Heart left ventricle (tissue), 16 donors: Measurements from ENCODE around the gene DSCAM. TPM values are rescaled to one million over a fixed set of nuclear protein-coding genes. Genes with fewer than 3 reads are reported as not detected.

ENCODE experiments used
- ATAC-seq, 4 donors: fragments of 200-7000 bp; cut with Tn5 transposase; one replicate each; pipeline ENCODE4 v1.9.1; 2020 to 2022; ENCODE audit warnings: moderate library complexity in 4 of 4, mild to moderate bottlenecking in 3 of 4, moderate number of reproducible peaks in 1 of 4
- DNase-seq, 5 donors: peaks; one replicate each; pipeline ENCODE4 v3.0.0-alpha.2; 2020
- H3K27ac ChIP-seq, 12 donors: fragments of 200-600 bp; sonication (generic) in 4 of 12; one replicate each; pipeline versions ENCODE4 v1.5.0 to v1.8.0; 2016 to 2022; ENCODE audit warnings: mild to moderate bottlenecking in 2 of 12
- H3K27me3 ChIP-seq, 9 donors: fragments of 200-600 bp; sonication (generic) in 2 of 9; one replicate each; pipeline versions ENCODE4 v1.5.1 to v1.8.0; 2016 to 2022; ENCODE audit warnings: mild to moderate bottlenecking in 3 of 9
- H3K36me3 ChIP-seq, 9 donors: fragments of 200-600 bp; sonication (generic) in 2 of 9; one replicate each; pipeline versions ENCODE4 v1.5.0 to v1.8.0; 2018 to 2022; ENCODE audit warnings: mild to moderate bottlenecking in 2 of 9
- H3K4me1 ChIP-seq, 12 donors: fragments of 200-600 bp; sonication (generic) in 4 of 12; one replicate each; pipeline versions ENCODE4 v1.5.0 to v1.8.0; 2016 to 2022; ENCODE audit warnings: mild to moderate bottlenecking in 3 of 12
- H3K4me3 ChIP-seq, 12 donors: fragments of 200-600 bp; sonication (generic) in 4 of 12; one replicate each; pipeline versions ENCODE4 v1.5.0 to v1.8.0; 2017 to 2022; ENCODE audit warnings: mild to moderate bottlenecking in 9 of 12, moderate library complexity in 4 of 12
- H3K9me3 ChIP-seq, 12 donors: fragments of 200-600 bp; sonication (generic) in 4 of 12; one replicate each; pipeline versions ENCODE4 v1.5.0 to v1.8.0; 2016 to 2022; ENCODE audit warnings: mild to moderate bottlenecking in 1 of 12
- CTCF ChIP-seq, 12 donors: fragments of 200-600 bp; sonication (generic) in 4 of 12; IDR thresholded peaks; one replicate each; pipeline versions ENCODE4 v1.5.0 to v1.8.0; 2018 to 2022; ENCODE audit warnings: antibody characterized with exemption in 12 of 12, mild to moderate bottlenecking in 5 of 12
- POLR2A ChIP-seq, 2 donors: fragments of 450-650 bp; IDR thresholded peaks; one replicate each; pipeline ENCODE4 v1.6.1; 2017; ENCODE audit warnings: antibody characterized with exemption in 2 of 2, mild to moderate bottlenecking in 2 of 2, moderate library complexity in 2 of 2
- WGBS, 4 donors: extraction: QIAGEN DNeasy Blood & Tissue Kit in 2 of 4; methylation state at CpG; one replicate each; pipeline versions ENCODE4 v1.1.5 to v1.1.7; 2013 to 2018; 5-methylcytosine and 5-hydroxymethylcytosine counted together
- intact Hi-C, 10 donors: fragments of 100-400 bp; cut with DNase I; formaldehyde crosslinking; loops; one replicate each; pipeline versions ENCODE4 v1.11.1 to v1.14.2; 2022
- polyA plus RNA-seq, 2 donors: library from polyadenylated mRNA; stranded (reverse); fragments of 200-250 nt; gene quantifications; one replicate each; pipeline ENCODE4 v1.2.3, GENCODE V29; 2013
- total RNA-seq, 9 donors: library from RNA; depleted of rRNA in 2 of 9; stranded (reverse); fragments of >200 nt in 2 of 9; fragmentation: NEBNext Ultra II Directional in 3 of 9; extraction: Animal tissue kit (Norgen Biotek cat#: 25700) in 3 of 9; gene quantifications; one replicate each; pipeline versions ENCODE4 v1.1.0 to v1.2.4, GENCODE V29; 2016 to 2023
- donor health status: ischemic (EF 13 %, LVEDD 7.1; RV severe dilation, severe dysfunction).
- donor health status: healthy with polysubstance abuse.
- donor health status: DM: no; HTN: yes; CAD: no.
- donor health status: DM: no; HTN: no; CAD: no.
- donor health status: ischemic (EF 25% LVEDD 6.9; RV normal size, moderate dysfunction).
- donor health status: ischemic (EF 25% LVEDD 5.7; RV mildly dilated, moderate dysfunction).
- donor health status: healthy.
- donor health status: DM: yes; HTN: yes; CAD: no.
- donor health status: ischemic (EF 35%, LVEDD 5.7; RV mildly dilated, moderate dysfunction).
- donor health status: nonischemic (EF 11% LVEDD 7.7; RV severe dilation, severe dysfunction).
- donor health status: DM: yes; HTN: yes; CAD: no.
- donor health status: PGD.
- donor health status: ischemic (EF 29% LVEDD 5.4; RV normal size, mild dysfunction).
- donor health status: nonischemic (EF 23%, LVEDD 6.1; RV moderate dilation, normal function).

DSCAM gene
- total and polyA plus RNA-seq, 11 donors: 0.03 TPM; not detected in 10

- no peak for TF ChIP-seq POLR2A (IDR thresholded peaks at IDR 0.05)
- no peak for TF ChIP-seq CTCF (IDR thresholded peaks at IDR 0.05)
- Histone ChIP-seq H3K36me3 (no peaks in the 10 kb centered on the region), H3K4me3 (no peak overlapping the region), H3K27me3 (peaks cover 0 to 4% (median 0%) of the 10 kb centered on the region in 9 donors), H3K27ac (no peak overlapping the region), H3K4me1 (no peaks in the 10 kb centered on the region), H3K9me3 (no peaks in the 10 kb centered on the region)
- no peak for DNase-seq
- WGBS, 4 donors: 66 to 88% (median 86%) methylated on average over 2 to 3 of the region's 3 CpGs
- ATAC-seq: no peak
- intact Hi-C loops: loop anchor here in 8 of 10 donors (5.0 to 10.0 kb wide), 6 partner anchors 247 to 992 kb away; partner anchors contain the start of gene DSCAM (in 2 of the 8)
Measured at GRCh38 chr21:40140675-40141074, 706.3 kb downstream of the DSCAM start.

DNA sequence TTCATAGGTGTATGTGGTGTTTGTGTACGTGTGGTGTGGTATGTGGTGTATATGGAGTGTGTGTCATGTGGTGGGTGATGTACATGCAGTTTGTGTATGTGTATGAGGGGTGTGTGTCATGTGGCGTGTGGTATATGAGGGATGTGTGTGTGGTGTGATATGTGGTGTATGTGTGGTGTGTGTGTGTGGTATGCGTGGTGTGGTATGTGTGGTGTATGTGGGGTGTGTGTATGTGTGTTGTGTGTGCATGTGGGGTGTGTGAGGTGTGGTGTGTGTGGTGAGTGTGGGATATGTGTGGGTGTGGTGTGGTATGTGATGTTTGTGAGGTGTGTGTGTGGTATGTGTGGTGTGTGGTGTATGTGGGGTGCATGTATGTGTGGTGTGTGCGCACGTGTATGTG, 707.3 kb downstream of the DSCAM start:
- no peaks in the 10 kb centered on the region for H3K36me3 ChIP-seq
- no peaks in the 10 kb centered on the region for H3K9me3 ChIP-seq
- no peak overlapping the region for H3K4me3 ChIP-seq
- intact Hi-C loops: loop anchor here in 8 of 10 donors (5.0 to 10.0 kb wide), 6 partner anchors 248 to 993 kb away; partner anchors contain the start of gene DSCAM (in 2 of the 8)
- peaks cover 0 to 4% (median 0%) of the 10 kb centered on the region in 9 donors for H3K27me3 ChIP-seq
- no peaks in the 10 kb centered on the region for H3K4me1 ChIP-seq
- ATAC-seq (no peak), DNase-seq (no peak)
- 70 to 74% (median 71%) methylated on average over 5 of the region's 5 CpGs for WGBS, 4 donors
- no peak for TF ChIP-seq CTCF (IDR thresholded peaks at IDR 0.05)
- no peak for TF ChIP-seq POLR2A (IDR thresholded peaks at IDR 0.05)
- H3K27ac ChIP-seq: no peak overlapping the region

DNA sequence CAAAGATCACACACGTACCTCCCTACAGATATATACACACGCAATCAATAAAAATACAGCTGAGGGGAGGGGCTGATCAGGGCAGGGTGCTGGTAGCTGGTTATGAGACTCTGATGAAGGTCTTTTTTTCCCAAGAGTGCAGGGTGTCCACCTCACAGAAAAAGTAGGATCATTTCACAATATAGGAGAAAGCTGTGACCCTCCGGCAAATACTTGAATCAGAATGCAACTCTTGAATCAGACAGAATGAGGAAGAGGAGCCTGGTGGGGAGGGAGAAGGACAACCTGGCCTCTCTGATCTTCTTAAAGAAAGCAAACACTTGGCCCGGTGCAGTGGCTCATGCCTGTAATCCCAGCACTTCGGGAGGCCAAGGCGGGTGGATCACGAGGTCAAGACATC, 710.4 kb downstream of the DSCAM start:
- Histone ChIP-seq H3K27ac (no peak overlapping the region), H3K4me1 (no peaks in the 10 kb centered on the region), H3K27me3 (peaks cover 0 to 4% (median 0%) of the 10 kb centered on the region in 9 donors), H3K4me3 (no peak overlapping the region), H3K9me3 (peaks cover 0 to 6% (median 0%) of the 10 kb centered on the region in 12 donors), H3K36me3 (no peaks in the 10 kb centered on the region)
- intact Hi-C loops: no loop called here
- DNase-seq: no peak
- ATAC-seq: no peak
- 91 to 95% (median 95%) methylated on average over 7 of the region's 7 CpGs for WGBS, 4 donors
- no peak for TF ChIP-seq POLR2A (IDR thresholded peaks at IDR 0.05)
- TF ChIP-seq CTCF (IDR thresholded peaks at IDR 0.05): no peak

DNA sequence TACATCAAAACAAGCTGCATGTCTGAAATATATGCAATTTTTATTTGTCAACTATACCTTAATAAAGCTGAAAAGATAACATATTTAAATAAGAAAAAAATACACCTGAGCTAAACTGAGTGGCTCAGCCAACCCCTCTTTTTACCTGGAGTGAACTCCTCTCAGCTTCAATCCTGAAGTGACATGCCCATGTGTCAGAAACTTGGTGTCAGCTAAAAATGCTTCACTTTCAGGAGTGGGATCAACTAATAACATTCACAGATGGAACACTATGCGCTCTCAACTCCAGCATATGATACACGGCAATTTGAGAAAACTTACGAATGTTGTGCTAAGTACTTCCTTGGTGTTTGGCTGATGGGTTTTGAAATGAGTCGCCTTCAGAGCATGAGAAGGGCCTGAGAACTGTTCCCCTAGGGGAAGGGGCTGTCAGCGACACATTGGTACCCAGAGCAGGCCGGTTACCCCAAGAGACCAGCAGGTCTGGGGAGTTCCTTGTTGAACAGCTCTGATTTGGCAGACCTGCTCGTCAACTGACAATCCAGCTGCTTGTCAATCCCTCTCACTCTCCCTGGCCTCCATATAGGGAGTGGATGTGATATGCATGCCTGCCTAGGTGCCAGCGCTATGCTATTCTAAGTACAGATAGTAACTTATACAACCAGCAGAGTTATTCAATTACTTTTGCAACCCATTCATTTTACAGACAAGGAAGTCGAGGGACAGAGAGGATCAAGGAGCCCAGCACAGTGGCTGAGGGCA, 712.0 kb downstream of the DSCAM start:
- no peak overlapping the region for H3K4me3 ChIP-seq
- peaks cover 0 to 6% (median 0%) of the 10 kb centered on the region in 12 donors for H3K9me3 ChIP-seq
- intact Hi-C loops: no loop called here
- WGBS, 4 donors: 65 to 70% (median 68%) methylated on average over 8 to 9 of the region's 9 CpGs
- peak in 1 of 4 donors; percentile 55 for ATAC-seq
- TF ChIP-seq POLR2A (IDR thresholded peaks at IDR 0.05): no peak
- TF ChIP-seq CTCF (IDR thresholded peaks at IDR 0.05): no peak
- DNase-seq: no peak
- no peak overlapping the region for H3K27ac ChIP-seq
- H3K36me3 ChIP-seq: no peaks in the 10 kb centered on the region
- peaks cover 0 to 4% (median 0%) of the 10 kb centered on the region in 9 donors for H3K27me3 ChIP-seq
- H3K4me1 ChIP-seq: no peaks in the 10 kb centered on the region
